HepG2 (cell line): ENCODE data around the gene RASL10B.

Experiments
- ZNF138 ChIP-seq: sonication (generic); formaldehyde crosslinking; IDR thresholded peaks from 2 replicates; pipeline ENCODE4 v1.5.0; 2020; ENCODE audit warnings: mild to moderate bottlenecking, low read depth, missing genetic modification reagents
- TF ChIP-seq, protein P1 (sequence below): sonication (generic); formaldehyde crosslinking; IDR thresholded peaks from 2 replicates; pipeline ENCODE4 v1.5.0; 2020; ENCODE audit warnings: mild to moderate bottlenecking, missing genetic modification reagents, moderate library complexity

DNA sequence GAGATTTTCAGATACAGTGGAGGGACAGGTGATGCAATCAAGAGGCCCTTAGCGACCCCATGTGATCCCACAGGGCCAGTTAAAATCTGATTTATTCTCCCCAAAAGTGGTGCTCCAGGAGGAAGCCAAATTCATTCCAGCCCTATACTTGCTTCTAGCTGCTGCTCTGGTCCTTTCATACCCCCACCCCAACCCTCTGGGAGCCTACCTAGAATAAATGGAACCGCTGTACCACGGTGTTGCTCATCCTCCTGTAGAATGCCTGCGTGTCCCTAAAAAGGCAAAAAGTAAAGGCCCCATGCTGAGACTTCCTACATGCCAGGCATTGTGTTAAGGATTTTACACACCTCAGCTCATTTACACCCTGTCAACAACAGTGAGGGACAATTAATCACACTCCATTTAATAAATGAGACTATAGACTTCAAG is 2.0 kb upstream of the RASL10B start:
- TF ChIP-seq, protein P1, sequence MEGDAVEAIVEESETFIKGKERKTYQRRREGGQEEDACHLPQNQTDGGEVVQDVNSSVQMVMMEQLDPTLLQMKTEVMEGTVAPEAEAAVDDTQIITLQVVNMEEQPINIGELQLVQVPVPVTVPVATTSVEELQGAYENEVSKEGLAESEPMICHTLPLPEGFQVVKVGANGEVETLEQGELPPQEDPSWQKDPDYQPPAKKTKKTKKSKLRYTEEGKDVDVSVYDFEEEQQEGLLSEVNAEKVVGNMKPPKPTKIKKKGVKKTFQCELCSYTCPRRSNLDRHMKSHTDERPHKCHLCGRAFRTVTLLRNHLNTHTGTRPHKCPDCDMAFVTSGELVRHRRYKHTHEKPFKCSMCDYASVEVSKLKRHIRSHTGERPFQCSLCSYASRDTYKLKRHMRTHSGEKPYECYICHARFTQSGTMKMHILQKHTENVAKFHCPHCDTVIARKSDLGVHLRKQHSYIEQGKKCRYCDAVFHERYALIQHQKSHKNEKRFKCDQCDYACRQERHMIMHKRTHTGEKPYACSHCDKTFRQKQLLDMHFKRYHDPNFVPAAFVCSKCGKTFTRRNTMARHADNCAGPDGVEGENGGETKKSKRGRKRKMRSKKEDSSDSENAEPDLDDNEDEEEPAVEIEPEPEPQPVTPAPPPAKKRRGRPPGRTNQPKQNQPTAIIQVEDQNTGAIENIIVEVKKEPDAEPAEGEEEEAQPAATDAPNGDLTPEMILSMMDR (CRISPR knock-in tag), result no peak
- no peak for TF ChIP-seq ZNF138 (CRISPR knock-in tag)
